Measurements from ENCODE around the gene SUCLA2. TPM values are rescaled to one million over a fixed set of nuclear protein-coding genes. Genes with fewer than 3 reads are reported as not detected.

SUCLA2 gene
- polyA plus RNA-seq, 4 donors, result 53.5 to 91.2 (median 58.0) TPM

DNA sequence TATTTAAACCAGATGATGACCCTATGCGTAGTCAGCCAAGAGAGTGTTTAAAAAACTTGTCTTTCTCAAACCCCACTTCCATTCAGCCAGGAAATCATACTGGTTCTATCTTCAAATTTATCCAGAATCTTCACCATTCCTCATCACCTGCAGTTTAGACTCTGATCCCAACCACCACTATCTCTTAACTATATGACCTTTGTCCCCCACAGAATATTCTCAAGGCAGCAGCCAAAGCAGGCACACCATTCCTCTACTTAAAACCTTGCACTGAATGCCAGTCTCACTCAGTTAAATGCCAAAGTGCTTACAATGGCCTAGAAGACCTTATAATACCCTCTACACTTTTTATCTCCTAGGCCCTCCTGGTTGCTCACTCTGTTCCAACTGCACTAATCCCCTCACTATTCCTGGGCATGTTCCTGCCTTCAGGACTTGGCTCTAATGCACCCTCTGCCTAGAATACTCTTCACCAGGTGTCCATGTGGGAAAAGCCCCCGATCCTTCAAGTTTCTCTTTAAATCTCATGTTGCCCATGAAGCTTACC lies 10.1 kb downstream of the SUCLA2 start:
- WGBS, 3 donors, result 92 to 93% (median 92%) methylated on average over 2 of the region's 2 CpGs

DNA sequence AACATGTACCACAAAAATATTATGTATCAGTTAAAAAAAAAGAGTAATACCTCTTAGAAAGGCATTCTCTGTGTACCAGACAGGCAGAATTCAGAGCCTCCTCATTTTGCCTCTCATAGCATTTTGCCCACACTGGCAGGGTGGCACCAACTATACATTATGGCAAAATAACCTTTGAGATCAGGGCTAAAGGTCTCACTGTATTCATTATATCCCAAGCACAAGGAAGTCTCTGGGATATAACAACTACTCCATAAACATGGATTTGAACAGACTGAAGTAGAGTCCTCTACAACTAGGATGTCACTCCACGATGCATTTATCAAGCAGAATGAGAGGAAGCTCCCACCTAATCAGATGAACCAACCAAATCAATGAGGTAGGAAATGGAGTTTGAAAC lies 10.6 kb downstream of the SUCLA2 start:
- Histone ChIP-seq H3K27me3 (ENCODE audit: control insufficient read depth in 3 of 3, insufficient read depth in 3 of 3, low read length in 3 of 3) (no peaks in the 10 kb centered on the region), H3K27ac (ENCODE audit: low read depth in 1 of 3, low read length in 2 of 3) (no peak overlapping the region), H3K36me3 (ENCODE audit: control insufficient read depth in 3 of 3, insufficient read depth in 2 of 3, low read depth in 1 of 3, low read length in 3 of 3) (peaks cover 0 to 15% (median 8%) of the 10 kb centered on the region in 3 donors), H3K4me3 (ENCODE audit: low read depth in 1 of 3, low read length in 3 of 3) (no peak overlapping the region), H3K4me1 (ENCODE audit: control insufficient read depth in 3 of 3, insufficient read depth in 2 of 3, low read depth in 1 of 3, low read length in 2 of 3) (peaks cover 0 to 8% (median 3%) of the 10 kb centered on the region in 3 donors), H3K9me3 (ENCODE audit: control insufficient read depth in 2 of 2, insufficient read depth in 1 of 2, low read depth in 1 of 2, low read length in 1 of 2) (no peaks in the 10 kb centered on the region)
- no peak for FAIRE-seq
- 24 to 45% (median 33%) methylated on average over 1 of the region's 1 CpG for WGBS, 3 donors
- peak; percentile 15 to 74 for DNase-seq

More for the DNA sequence above, 10.1 kb downstream of the SUCLA2 start:
- peaks cover 0 to 8% (median 3%) of the 10 kb centered on the region in 3 donors for H3K4me1 ChIP-seq (ENCODE audit: control insufficient read depth in 3 of 3, insufficient read depth in 2 of 3, low read depth in 1 of 3, low read length in 2 of 3)
- H3K27ac ChIP-seq (ENCODE audit: low read depth in 1 of 3, low read length in 2 of 3), result peak overlapping the region in 1 of 3 donors; percentile 7
- H3K9me3 ChIP-seq (ENCODE audit: control insufficient read depth in 2 of 2, insufficient read depth in 1 of 2, low read depth in 1 of 2, low read length in 1 of 2), result no peaks in the 10 kb centered on the region
- H3K36me3 ChIP-seq (ENCODE audit: control insufficient read depth in 3 of 3, insufficient read depth in 2 of 3, low read depth in 1 of 3, low read length in 3 of 3), result peaks cover 0 to 15% (median 6%) of the 10 kb centered on the region in 3 donors
- DNase-seq, result peak; percentile 54 to 77
- H3K4me3 ChIP-seq (ENCODE audit: low read depth in 1 of 3, low read length in 3 of 3), result no peak overlapping the region
- no peaks in the 10 kb centered on the region for H3K27me3 ChIP-seq (ENCODE audit: control insufficient read depth in 3 of 3, insufficient read depth in 3 of 3, low read length in 3 of 3)
- no peak for FAIRE-seq

DNA sequence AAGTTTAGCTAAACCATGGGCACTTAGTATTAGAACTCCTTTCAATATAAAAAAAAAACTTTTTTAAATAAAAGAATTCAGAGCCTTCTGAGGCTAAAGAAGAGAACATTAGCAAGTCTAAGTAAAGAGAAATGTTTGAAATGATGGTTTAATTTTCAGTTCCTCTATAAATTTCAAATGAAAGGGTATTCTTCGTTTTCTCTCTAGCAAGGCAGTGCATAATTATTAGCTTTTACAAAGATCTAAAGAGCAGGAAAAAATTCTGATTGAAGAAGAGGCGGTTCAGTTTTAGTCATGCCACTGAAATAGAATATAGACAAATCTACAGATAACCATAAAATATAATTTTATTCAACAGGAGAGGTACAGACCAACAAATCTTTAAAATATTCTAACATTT lies 18.0 kb downstream of the SUCLA2 start:
- Histone ChIP-seq H3K9me3 (ENCODE audit: control insufficient read depth in 2 of 2, insufficient read depth in 1 of 2, low read depth in 1 of 2, low read length in 1 of 2) (no peaks in the 10 kb centered on the region), H3K4me1 (ENCODE audit: control insufficient read depth in 3 of 3, insufficient read depth in 2 of 3, low read depth in 1 of 3, low read length in 2 of 3) (no peaks in the 10 kb centered on the region), H3K27me3 (ENCODE audit: control insufficient read depth in 3 of 3, insufficient read depth in 3 of 3, low read length in 3 of 3) (no peaks in the 10 kb centered on the region), H3K36me3 (ENCODE audit: control insufficient read depth in 3 of 3, insufficient read depth in 2 of 3, low read depth in 1 of 3, low read length in 3 of 3) (peaks cover 0 to 10% (median 8%) of the 10 kb centered on the region in 3 donors), H3K4me3 (ENCODE audit: low read depth in 1 of 3, low read length in 3 of 3) (no peak overlapping the region), H3K27ac (ENCODE audit: low read depth in 1 of 3, low read length in 2 of 3) (no peak overlapping the region)
- no peak for FAIRE-seq
- 88 to 95% (median 93%) methylated on average over 2 of the region's 2 CpGs for WGBS, 3 donors
- DNase-seq, result no peak

DNA sequence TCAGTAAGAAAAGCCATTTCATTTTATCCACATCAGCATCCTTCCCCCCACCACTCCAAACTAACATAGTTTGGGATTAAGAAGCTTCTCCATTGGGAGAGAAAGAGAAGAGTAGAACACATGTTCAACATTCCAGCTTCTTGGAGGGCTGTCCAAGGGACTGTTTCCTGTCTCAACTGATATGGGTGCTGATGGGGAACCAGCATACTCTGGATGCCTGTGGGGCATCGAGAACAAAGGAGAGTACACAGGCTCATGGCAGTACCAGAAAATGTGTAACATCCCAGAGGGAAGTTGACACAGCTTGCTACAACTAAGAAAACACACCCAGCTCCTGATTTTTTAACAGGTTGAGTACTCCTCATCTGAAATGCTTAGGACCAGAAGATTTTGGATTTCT lies 24.7 kb downstream of the SUCLA2 start:
- DNase-seq, result no peak
- no peak for FAIRE-seq
- H3K36me3 ChIP-seq (ENCODE audit: control insufficient read depth in 3 of 3, insufficient read depth in 2 of 3, low read depth in 1 of 3, low read length in 3 of 3), result peaks cover 6 to 19% (median 8%) of the 10 kb centered on the region in 3 donors
- no peaks in the 10 kb centered on the region for H3K27me3 ChIP-seq (ENCODE audit: control insufficient read depth in 3 of 3, insufficient read depth in 3 of 3, low read length in 3 of 3)
- 86 to 100% (median 96%) methylated on average over 1 of the region's 1 CpG for WGBS, 3 donors
- H3K9me3 ChIP-seq (ENCODE audit: control insufficient read depth in 2 of 2, insufficient read depth in 1 of 2, low read depth in 1 of 2, low read length in 1 of 2), result no peaks in the 10 kb centered on the region
- no peak overlapping the region for H3K27ac ChIP-seq (ENCODE audit: low read depth in 1 of 3, low read length in 2 of 3)
- no peak overlapping the region for H3K4me3 ChIP-seq (ENCODE audit: low read depth in 1 of 3, low read length in 3 of 3)
- no peaks in the 10 kb centered on the region for H3K4me1 ChIP-seq (ENCODE audit: control insufficient read depth in 3 of 3, insufficient read depth in 2 of 3, low read depth in 1 of 3, low read length in 2 of 3)

DNA sequence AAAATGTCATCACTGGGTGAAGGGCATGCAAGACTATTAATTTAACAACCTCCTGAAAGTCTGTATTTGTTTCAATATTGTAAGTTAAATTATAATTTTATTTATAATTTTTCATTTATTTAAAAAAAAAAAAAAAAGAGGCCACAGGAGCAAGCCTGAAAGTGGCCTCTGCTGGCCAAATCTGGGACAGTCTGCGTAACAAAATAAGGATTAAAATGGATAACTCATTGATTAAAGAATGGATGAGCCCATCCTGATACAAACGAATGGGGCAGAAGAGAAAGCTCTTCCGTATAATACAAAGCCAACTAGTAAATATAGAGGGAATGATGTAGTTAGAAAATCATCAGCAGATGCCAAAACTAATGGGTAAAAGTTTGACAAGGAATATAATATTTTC lies 36.2 kb downstream of the SUCLA2 start:
- peaks cover 0 to 3% of the 10 kb centered on the region in 2 donors for H3K9me3 ChIP-seq (ENCODE audit: control insufficient read depth in 2 of 2, insufficient read depth in 1 of 2, low read depth in 1 of 2, low read length in 1 of 2)
- no peak for FAIRE-seq
- H3K4me3 ChIP-seq (ENCODE audit: low read depth in 1 of 3, low read length in 3 of 3), result no peak overlapping the region
- DNase-seq, result no peak
- no peak overlapping the region for H3K27ac ChIP-seq (ENCODE audit: low read depth in 1 of 3, low read length in 2 of 3)
- WGBS, 3 donors, result 96 to 98% (median 96%) methylated on average over 3 of the region's 3 CpGs
- H3K27me3 ChIP-seq (ENCODE audit: control insufficient read depth in 3 of 3, insufficient read depth in 3 of 3, low read length in 3 of 3), result no peaks in the 10 kb centered on the region
- peaks cover 0 to 22% (median 15%) of the 10 kb centered on the region in 3 donors for H3K36me3 ChIP-seq (ENCODE audit: control insufficient read depth in 3 of 3, insufficient read depth in 2 of 3, low read depth in 1 of 3, low read length in 3 of 3)
- no peaks in the 10 kb centered on the region for H3K4me1 ChIP-seq (ENCODE audit: control insufficient read depth in 3 of 3, insufficient read depth in 2 of 3, low read depth in 1 of 3, low read length in 2 of 3)

DNA sequence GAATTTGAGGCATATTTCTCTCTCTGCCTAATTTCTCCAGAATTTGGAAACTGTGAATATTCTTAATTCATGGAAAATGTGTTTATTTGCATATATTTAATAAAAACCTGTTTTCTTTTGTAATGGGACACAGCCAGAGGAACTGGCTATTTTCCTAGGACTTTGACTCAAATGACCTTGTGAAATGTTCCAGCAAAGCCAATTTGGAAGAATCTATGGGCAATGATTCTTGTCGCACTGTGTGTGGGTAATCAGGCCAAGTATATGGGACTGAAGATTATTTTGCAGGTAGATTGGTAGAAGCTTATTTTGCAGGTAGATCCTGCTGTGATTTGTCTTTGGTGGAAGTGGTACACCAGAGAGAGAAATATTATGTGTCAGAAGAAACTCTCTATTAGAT lies 38.8 kb downstream of the SUCLA2 start:
- Histone ChIP-seq H3K27ac (ENCODE audit: low read depth in 1 of 3, low read length in 2 of 3) (no peak overlapping the region), H3K4me3 (ENCODE audit: low read depth in 1 of 3, low read length in 3 of 3) (no peak overlapping the region), H3K9me3 (ENCODE audit: control insufficient read depth in 2 of 2, insufficient read depth in 1 of 2, low read depth in 1 of 2, low read length in 1 of 2) (peaks cover 0 to 11% of the 10 kb centered on the region in 2 donors), H3K4me1 (ENCODE audit: control insufficient read depth in 3 of 3, insufficient read depth in 2 of 3, low read depth in 1 of 3, low read length in 2 of 3) (no peaks in the 10 kb centered on the region), H3K27me3 (ENCODE audit: control insufficient read depth in 3 of 3, insufficient read depth in 3 of 3, low read length in 3 of 3) (no peaks in the 10 kb centered on the region), H3K36me3 (ENCODE audit: control insufficient read depth in 3 of 3, insufficient read depth in 2 of 3, low read depth in 1 of 3, low read length in 3 of 3) (peaks cover 0 to 22% (median 17%) of the 10 kb centered on the region in 3 donors)
- FAIRE-seq (no peak), DNase-seq (no peak)
- 98 to 100% (median 100%) methylated on average over 1 of the region's 1 CpG for WGBS, 3 donors

DNA sequence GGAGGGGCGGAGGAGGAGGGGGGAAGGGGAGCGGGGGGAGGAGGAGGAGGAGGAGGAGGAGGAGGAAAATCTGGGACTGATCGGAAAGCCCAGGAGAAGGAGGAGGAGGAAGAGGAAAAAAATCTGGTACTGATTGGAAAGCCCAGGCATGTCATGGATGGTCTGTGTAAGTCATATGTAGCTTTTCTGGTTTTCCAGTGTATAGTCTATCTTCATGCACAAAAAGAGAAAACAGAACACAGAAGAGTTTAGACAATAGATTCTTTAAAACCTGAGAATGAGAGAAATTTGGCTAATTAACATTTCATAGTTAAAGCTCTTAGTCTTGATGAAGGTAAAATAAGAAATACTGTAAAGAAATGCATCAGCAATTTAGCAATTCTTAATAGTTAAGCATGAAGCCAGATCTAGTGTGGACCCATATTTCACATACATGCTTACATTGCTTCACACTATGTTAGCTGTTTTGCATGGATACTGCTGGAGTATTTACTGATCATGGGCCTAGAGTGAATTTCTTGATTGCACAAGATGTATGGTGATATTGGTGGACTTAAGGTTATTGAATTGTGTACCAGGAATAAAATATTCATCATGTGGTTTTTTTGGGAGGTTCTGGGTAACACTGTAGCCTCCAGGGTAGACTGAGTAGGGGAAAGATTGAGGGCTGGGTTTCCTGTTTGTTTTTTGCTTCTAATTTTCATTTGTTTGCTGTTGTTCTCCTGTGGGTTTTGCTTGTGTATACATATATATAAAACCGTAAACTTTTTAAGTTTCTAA lies 41.4 kb downstream of the SUCLA2 start:
- FAIRE-seq (no peak), DNase-seq (no peak)
- Histone ChIP-seq H3K27ac (ENCODE audit: low read depth in 1 of 3, low read length in 2 of 3) (no peak overlapping the region), H3K27me3 (ENCODE audit: control insufficient read depth in 3 of 3, insufficient read depth in 3 of 3, low read length in 3 of 3) (no peaks in the 10 kb centered on the region), H3K4me3 (ENCODE audit: low read depth in 1 of 3, low read length in 3 of 3) (no peak overlapping the region), H3K9me3 (ENCODE audit: control insufficient read depth in 2 of 2, insufficient read depth in 1 of 2, low read depth in 1 of 2, low read length in 1 of 2) (peaks cover 0 to 23% of the 10 kb centered on the region in 2 donors), H3K36me3 (ENCODE audit: control insufficient read depth in 3 of 3, insufficient read depth in 2 of 3, low read depth in 1 of 3, low read length in 3 of 3) (peaks cover 0 to 21% (median 12%) of the 10 kb centered on the region in 3 donors), H3K4me1 (ENCODE audit: control insufficient read depth in 3 of 3, insufficient read depth in 2 of 3, low read depth in 1 of 3, low read length in 2 of 3) (no peaks in the 10 kb centered on the region)
- WGBS, 3 donors, result 85 to 100% (median 94%) methylated on average over 4 of the region's 4 CpGs

DNA sequence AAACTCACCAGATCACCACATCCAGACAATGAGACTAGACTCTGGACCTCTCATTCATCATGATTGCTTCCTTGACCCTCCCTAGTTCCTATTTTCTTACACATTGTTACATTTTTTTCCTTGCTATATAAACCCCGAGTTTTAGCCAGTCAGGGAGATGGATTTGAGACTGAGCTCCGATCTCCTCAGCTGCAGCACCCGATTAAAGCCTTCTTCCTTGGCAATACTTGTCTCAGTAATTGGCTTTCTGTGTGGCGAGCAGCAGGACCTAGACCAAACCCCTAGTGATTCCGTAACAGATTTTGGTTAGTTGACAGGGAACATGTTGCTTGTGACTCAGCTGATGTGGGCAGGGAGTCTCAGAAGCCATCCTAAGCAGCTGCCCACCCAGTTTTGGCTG lies 44.0 kb downstream of the SUCLA2 start:
- WGBS, 3 donors, result 96 to 99% (median 96%) methylated on average over 5 of the region's 5 CpGs
- Histone ChIP-seq H3K27me3 (ENCODE audit: control insufficient read depth in 3 of 3, insufficient read depth in 3 of 3, low read length in 3 of 3) (no peaks in the 10 kb centered on the region), H3K9me3 (ENCODE audit: control insufficient read depth in 2 of 2, insufficient read depth in 1 of 2, low read depth in 1 of 2, low read length in 1 of 2) (peaks cover 0 to 23% of the 10 kb centered on the region in 2 donors), H3K4me1 (ENCODE audit: control insufficient read depth in 3 of 3, insufficient read depth in 2 of 3, low read depth in 1 of 3, low read length in 2 of 3) (no peaks in the 10 kb centered on the region), H3K27ac (ENCODE audit: low read depth in 1 of 3, low read length in 2 of 3) (no peak overlapping the region), H3K4me3 (ENCODE audit: low read depth in 1 of 3, low read length in 3 of 3) (no peak overlapping the region), H3K36me3 (ENCODE audit: control insufficient read depth in 3 of 3, insufficient read depth in 2 of 3, low read depth in 1 of 3, low read length in 3 of 3) (peaks cover 4 to 13% (median 8%) of the 10 kb centered on the region in 3 donors)
- FAIRE-seq (no peak), DNase-seq (no peak)

Measured in small intestine (tissue), 7 donors.